ENCODE data around the gene CHIT1. TPM values are rescaled to one million over a fixed set of nuclear protein-coding genes. Genes with fewer than 3 reads are reported as not detected.

The CHIT1 gene
- total RNA-seq, 1 experiment from 2014 or later, result not detected

GRCh38 chr1:203181586-203182386, 47.7 kb downstream of the CHIT1 start:
- peaks cover 96% of the 10 kb centered on the region for H3K27me3 Mint-ChIP-seq (ENCODE audit: unreplicated experiment)
- no peak for DNase-seq
- H3K4me1 Mint-ChIP-seq (ENCODE audit: low read depth, unreplicated experiment), result no peaks in the 10 kb centered on the region
- intact Hi-C loops (cut with micrococcal nuclease; ENCODE audit: unreplicated experiment), result no loop called here
- no peak overlapping the region for H3K27ac Mint-ChIP-seq (ENCODE audit: unreplicated experiment)
- CTCF ChIA-PET, result interaction anchor here (1.0 to 1.5 kb wide), 3 partner anchors 10 to 64 kb away, joined by 4 read pairs; no protein-coding TSS in a partner anchor
- no peak for TF ChIP-seq CTCF (IDR thresholded peaks at IDR 0.05; ENCODE audit: unreplicated experiment)
- no TSS peak for BruUV-seq (replicated peaks)
- no peaks in the 10 kb centered on the region for H3K9me3 Mint-ChIP-seq (ENCODE audit: low read depth, unreplicated experiment)
- no peaks in the 10 kb centered on the region for H3K36me3 Mint-ChIP-seq (ENCODE audit: insufficient read depth, unreplicated experiment)
- H3K4me3 Mint-ChIP-seq (ENCODE audit: low read depth, unreplicated experiment), result no peak overlapping the region

- H3K27me3 Mint-ChIP-seq (ENCODE audit: unreplicated experiment), result peaks cover 96% of the 10 kb centered on the region
- intact Hi-C loops (cut with micrococcal nuclease; ENCODE audit: unreplicated experiment), result no loop called here
- CTCF ChIA-PET, result interaction anchor here (0.6 to 1.5 kb wide), 3 partner anchors 36 to 593 kb away, joined by 4 to 7 read pairs (median 4); no protein-coding TSS in a partner anchor
- no peaks in the 10 kb centered on the region for H3K9me3 Mint-ChIP-seq (ENCODE audit: low read depth, unreplicated experiment)
- no peak for DNase-seq
- H3K36me3 Mint-ChIP-seq (ENCODE audit: insufficient read depth, unreplicated experiment), result no peaks in the 10 kb centered on the region
- H3K4me3 Mint-ChIP-seq (ENCODE audit: low read depth, unreplicated experiment), result no peak overlapping the region
- BruUV-seq (replicated peaks), result no TSS peak
- no peak overlapping the region for H3K27ac Mint-ChIP-seq (ENCODE audit: unreplicated experiment)
- no peaks in the 10 kb centered on the region for H3K4me1 Mint-ChIP-seq (ENCODE audit: low read depth, unreplicated experiment)
- no peak for TF ChIP-seq CTCF (IDR thresholded peaks at IDR 0.05; ENCODE audit: unreplicated experiment)
Observed at GRCh38 chr1:203180611-203181330, 48.7 kb downstream of the CHIT1 start.

- Mint-ChIP-seq H3K4me3 (ENCODE audit: low read depth, unreplicated experiment) (no peak overlapping the region), H3K36me3 (ENCODE audit: insufficient read depth, unreplicated experiment) (no peaks in the 10 kb centered on the region), H3K4me1 (ENCODE audit: low read depth, unreplicated experiment) (no peaks in the 10 kb centered on the region), H3K9me3 (ENCODE audit: low read depth, unreplicated experiment) (no peaks in the 10 kb centered on the region), H3K27ac (ENCODE audit: unreplicated experiment) (no peak overlapping the region), H3K27me3 (ENCODE audit: unreplicated experiment) (peaks cover 96% of the 10 kb centered on the region)
- no peak for TF ChIP-seq CTCF (IDR thresholded peaks at IDR 0.05; ENCODE audit: unreplicated experiment)
- DNase-seq, result no peak
- CTCF ChIA-PET, result no interaction called here
- intact Hi-C loops (cut with micrococcal nuclease; ENCODE audit: unreplicated experiment), result no loop called here
- no TSS peak for BruUV-seq (replicated peaks)
Observed at GRCh38 chr1:203179667-203180005, 49.8 kb downstream of the CHIT1 start.

GRCh38 chr1:203178821-203179666, 50.4 kb downstream of the CHIT1 start:
- no peak for TF ChIP-seq CTCF (IDR thresholded peaks at IDR 0.05; ENCODE audit: unreplicated experiment)
- no peaks in the 10 kb centered on the region for H3K4me1 Mint-ChIP-seq (ENCODE audit: low read depth, unreplicated experiment)
- CTCF ChIA-PET, result no interaction called here
- H3K27me3 Mint-ChIP-seq (ENCODE audit: unreplicated experiment), result peaks cover 96% of the 10 kb centered on the region
- H3K4me3 Mint-ChIP-seq (ENCODE audit: low read depth, unreplicated experiment), result no peak overlapping the region
- H3K36me3 Mint-ChIP-seq (ENCODE audit: insufficient read depth, unreplicated experiment), result no peaks in the 10 kb centered on the region
- intact Hi-C loops (cut with micrococcal nuclease; ENCODE audit: unreplicated experiment), result no loop called here
- no peaks in the 10 kb centered on the region for H3K9me3 Mint-ChIP-seq (ENCODE audit: low read depth, unreplicated experiment)
- DNase-seq, result no peak
- BruUV-seq (replicated peaks), result no TSS peak
- H3K27ac Mint-ChIP-seq (ENCODE audit: unreplicated experiment), result no peak overlapping the region
